Activated naive CD8-positive, alpha-beta T cell (primary cell): ENCODE data around the gene CYTH1.

ENCODE experiments used
- H3K27ac Mint-ChIP-seq: one replicate; pipeline ENCODE4 v1.8.0; 2021; ENCODE audit warnings: mixed read lengths
- H3K27me3 Mint-ChIP-seq: one replicate; pipeline ENCODE4 v1.8.0; 2021; ENCODE audit warnings: mixed read lengths
- H3K36me3 Mint-ChIP-seq: one replicate; pipeline ENCODE4 v1.8.0; 2021; ENCODE audit warnings: mixed read lengths
- H3K4me1 Mint-ChIP-seq: one replicate; pipeline ENCODE4 v1.8.0; 2021; ENCODE audit warnings: low read depth, mixed read lengths
- H3K4me3 Mint-ChIP-seq: one replicate; pipeline ENCODE4 v1.8.0; 2021; ENCODE audit warnings: mild to moderate bottlenecking, mixed read lengths
- H3K9me3 Mint-ChIP-seq: one replicate; pipeline ENCODE4 v1.8.0; 2021; ENCODE audit warnings: low read depth, mixed read lengths

Gene CYTH1

DNA sequence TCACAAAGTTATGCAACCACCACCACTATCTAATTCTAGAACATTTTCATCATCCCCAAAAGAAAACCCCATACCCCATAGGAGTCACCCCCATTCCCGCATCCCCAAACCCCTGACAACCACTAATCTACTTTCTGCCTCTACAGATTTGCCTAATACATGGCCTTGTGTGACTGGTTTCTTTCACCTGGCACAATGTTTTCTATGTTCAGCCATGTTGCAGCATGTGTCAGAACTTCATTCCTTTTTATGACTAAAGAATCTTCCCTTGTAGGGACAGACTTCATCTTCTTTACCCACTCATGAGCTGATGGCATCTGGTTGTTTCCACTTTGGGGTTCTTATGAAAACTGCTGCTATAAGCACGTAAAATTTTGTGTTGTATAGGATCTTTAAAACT lies 34.6 kb downstream of the CYTH1 start:
- Mint-ChIP-seq H3K4me1 (peaks cover 93% of the 10 kb centered on the region), H3K27me3 (no peaks in the 10 kb centered on the region), H3K9me3 (no peaks in the 10 kb centered on the region), H3K4me3 (peak overlapping the region; percentile 80), H3K27ac (peak overlapping the region; percentile 94), H3K36me3 (peaks cover 4% of the 10 kb centered on the region)

DNA sequence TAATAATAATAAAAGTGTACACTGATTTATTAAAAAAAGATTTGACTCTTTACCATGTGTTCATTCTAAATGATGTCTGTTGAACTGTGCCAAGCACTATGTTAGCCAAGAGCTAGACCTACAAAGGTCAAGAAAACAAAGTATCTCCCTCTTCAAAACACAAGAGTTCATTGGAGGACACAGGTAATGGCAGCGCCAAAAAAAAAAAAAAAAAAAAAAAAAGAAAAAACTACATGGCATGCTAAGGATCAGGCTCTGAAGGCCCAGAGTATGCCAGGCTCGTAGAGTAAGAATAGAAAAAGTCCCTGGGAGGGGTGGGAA lies 35.2 kb downstream of the CYTH1 start:
- no peaks in the 10 kb centered on the region for H3K9me3 Mint-ChIP-seq
- no peaks in the 10 kb centered on the region for H3K27me3 Mint-ChIP-seq
- H3K4me1 Mint-ChIP-seq, result peaks cover 93% of the 10 kb centered on the region
- peaks cover 4% of the 10 kb centered on the region for H3K36me3 Mint-ChIP-seq
- H3K27ac Mint-ChIP-seq, result peak overlapping the region; percentile 94
- peak overlapping the region; percentile 80 for H3K4me3 Mint-ChIP-seq

GRCh38 chr17:78746263-78746948 lies 35.7 kb downstream of the CYTH1 start:
- Mint-ChIP-seq H3K36me3 (peaks cover 4% of the 10 kb centered on the region), H3K27me3 (no peaks in the 10 kb centered on the region), H3K9me3 (no peaks in the 10 kb centered on the region), H3K4me1 (peaks cover 93% of the 10 kb centered on the region), H3K27ac (peak overlapping the region; percentile 94), H3K4me3 (peak overlapping the region; percentile 42)

- Mint-ChIP-seq H3K9me3 (no peaks in the 10 kb centered on the region), H3K4me1 (peaks cover 90% of the 10 kb centered on the region), H3K36me3 (peaks cover 3% of the 10 kb centered on the region), H3K4me3 (peak overlapping the region; percentile 64), H3K27ac (peak overlapping the region; percentile 94), H3K27me3 (no peaks in the 10 kb centered on the region)
These were observed 36.5 kb downstream of the CYTH1 start for GRCh38 chr17:78745407-78746088.

GRCh38 chr17:78742901-78743300 lies 39.2 kb downstream of the CYTH1 start:
- peaks cover 94% of the 10 kb centered on the region for H3K4me1 Mint-ChIP-seq

GRCh38 chr17:78741644-78742284 lies 40.3 kb downstream of the CYTH1 start:
- Mint-ChIP-seq H3K4me1 (peaks cover 94% of the 10 kb centered on the region), H3K36me3 (peaks cover 5% of the 10 kb centered on the region), H3K27me3 (no peaks in the 10 kb centered on the region), H3K27ac (peak overlapping the region; percentile 94), H3K4me3 (peak overlapping the region; percentile 63), H3K9me3 (no peaks in the 10 kb centered on the region)

More at GRCh38 chr17:78742901-78743300, 39.2 kb downstream of the CYTH1 start:
- Mint-ChIP-seq H3K36me3 (peaks cover 5% of the 10 kb centered on the region), H3K9me3 (no peaks in the 10 kb centered on the region), H3K4me3 (peak overlapping the region; percentile 30), H3K27ac (peak overlapping the region; percentile 94), H3K27me3 (no peaks in the 10 kb centered on the region)

- Mint-ChIP-seq H3K36me3 (peaks cover 5% of the 10 kb centered on the region), H3K27ac (peak overlapping the region; percentile 99), H3K9me3 (no peaks in the 10 kb centered on the region), H3K27me3 (no peaks in the 10 kb centered on the region), H3K4me3 (peak overlapping the region; percentile 62), H3K4me1 (peaks cover 94% of the 10 kb centered on the region)
These were observed 42.6 kb downstream of the CYTH1 start for GRCh38 chr17:78739331-78739931.

DNA sequence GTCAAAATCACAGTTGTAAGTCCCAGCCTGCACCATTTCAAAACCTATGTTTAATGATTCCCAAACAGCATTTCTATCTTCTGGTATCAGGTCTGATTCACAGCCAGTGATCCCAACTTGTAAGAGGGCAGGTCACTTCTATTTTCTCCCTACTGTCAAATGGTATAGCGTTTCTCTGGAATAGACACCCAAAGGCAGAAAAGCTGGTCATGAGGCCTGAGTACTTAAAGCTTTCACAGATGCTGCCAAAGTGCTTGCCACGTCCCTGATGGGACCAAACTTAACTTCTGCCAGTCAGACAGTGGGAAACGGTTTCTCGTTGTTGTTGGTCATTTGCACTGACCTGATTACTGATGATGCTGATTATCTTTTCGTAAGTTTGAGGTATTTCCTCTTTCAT lies 43.4 kb downstream of the CYTH1 start:
- Mint-ChIP-seq H3K27me3 (no peaks in the 10 kb centered on the region), H3K4me3 (peak overlapping the region; percentile 62), H3K4me1 (peaks cover 91% of the 10 kb centered on the region), H3K27ac (peak overlapping the region; percentile 99), H3K9me3 (no peaks in the 10 kb centered on the region), H3K36me3 (peaks cover 5% of the 10 kb centered on the region)

DNA sequence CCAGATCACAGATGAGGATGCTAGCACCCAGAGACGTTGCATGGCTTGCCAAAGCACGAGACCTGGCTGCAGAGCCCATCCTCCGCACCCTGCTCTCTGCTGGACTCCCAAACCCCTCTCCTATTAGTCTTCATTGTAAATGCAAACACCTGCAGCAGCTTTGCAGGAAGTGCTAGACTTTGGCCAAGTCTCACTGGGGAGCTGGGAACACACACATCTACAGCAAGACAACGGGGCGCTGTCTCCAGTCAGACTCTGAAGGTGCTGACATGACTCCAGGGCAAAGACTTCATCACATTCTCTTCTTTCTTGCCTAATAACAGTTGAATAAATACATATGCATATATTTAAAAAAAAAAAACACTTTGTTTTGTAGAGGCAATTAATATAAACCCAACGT lies 43.8 kb downstream of the CYTH1 start:
- H3K9me3 Mint-ChIP-seq, result no peaks in the 10 kb centered on the region
- H3K27me3 Mint-ChIP-seq, result no peaks in the 10 kb centered on the region
- H3K4me3 Mint-ChIP-seq, result peak overlapping the region; percentile 30
- peaks cover 91% of the 10 kb centered on the region for H3K4me1 Mint-ChIP-seq
- peaks cover 4% of the 10 kb centered on the region for H3K36me3 Mint-ChIP-seq
- H3K27ac Mint-ChIP-seq, result peak overlapping the region; percentile 99

DNA sequence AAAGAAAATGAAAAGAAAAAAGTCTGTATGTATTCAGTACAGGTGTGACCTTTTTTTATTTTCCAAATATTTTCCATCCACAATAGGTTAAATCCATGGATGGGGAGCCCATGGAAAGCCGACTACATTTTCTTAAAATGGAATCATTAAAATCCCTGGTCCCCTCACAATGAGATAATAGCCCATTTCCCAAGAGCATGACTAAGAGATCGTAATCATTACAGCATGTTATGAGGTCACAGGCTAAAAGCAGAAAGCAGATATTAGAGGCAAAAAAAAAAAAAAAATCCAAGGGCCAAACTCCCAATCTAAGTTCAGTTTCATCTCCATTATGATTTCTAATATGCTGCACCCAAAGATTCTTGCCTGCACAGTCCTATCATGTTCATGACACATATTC lies 44.7 kb downstream of the CYTH1 start:
- peaks cover 3% of the 10 kb centered on the region for H3K36me3 Mint-ChIP-seq
- H3K27ac Mint-ChIP-seq, result peak overlapping the region; percentile 99
- H3K4me3 Mint-ChIP-seq, result peak overlapping the region; percentile 98
- H3K27me3 Mint-ChIP-seq, result no peaks in the 10 kb centered on the region
- H3K9me3 Mint-ChIP-seq, result no peaks in the 10 kb centered on the region
- H3K4me1 Mint-ChIP-seq, result peaks cover 91% of the 10 kb centered on the region

GRCh38 chr17:78736526-78737079 lies 45.5 kb downstream of the CYTH1 start:
- peaks cover 91% of the 10 kb centered on the region for H3K4me1 Mint-ChIP-seq
- H3K4me3 Mint-ChIP-seq, result peak overlapping the region; percentile 98
- peaks cover 3% of the 10 kb centered on the region for H3K36me3 Mint-ChIP-seq
- peak overlapping the region; percentile 99 for H3K27ac Mint-ChIP-seq
- H3K9me3 Mint-ChIP-seq, result no peaks in the 10 kb centered on the region
- H3K27me3 Mint-ChIP-seq, result no peaks in the 10 kb centered on the region

GRCh38 chr17:78735832-78736525 lies 46.1 kb downstream of the CYTH1 start:
- Mint-ChIP-seq H3K27me3 (no peaks in the 10 kb centered on the region), H3K27ac (peak overlapping the region; percentile 99), H3K4me1 (peaks cover 92% of the 10 kb centered on the region), H3K36me3 (peaks cover 3% of the 10 kb centered on the region), H3K4me3 (peak overlapping the region; percentile 98), H3K9me3 (no peaks in the 10 kb centered on the region)

- no peaks in the 10 kb centered on the region for H3K9me3 Mint-ChIP-seq
- no peaks in the 10 kb centered on the region for H3K36me3 Mint-ChIP-seq
- H3K27ac Mint-ChIP-seq, result peak overlapping the region; percentile 99
- H3K4me3 Mint-ChIP-seq, result peak overlapping the region; percentile 98
- H3K27me3 Mint-ChIP-seq, result no peaks in the 10 kb centered on the region
- peaks cover 88% of the 10 kb centered on the region for H3K4me1 Mint-ChIP-seq
These were observed 47.1 kb downstream of the CYTH1 start for GRCh38 chr17:78734793-78735641.

DNA sequence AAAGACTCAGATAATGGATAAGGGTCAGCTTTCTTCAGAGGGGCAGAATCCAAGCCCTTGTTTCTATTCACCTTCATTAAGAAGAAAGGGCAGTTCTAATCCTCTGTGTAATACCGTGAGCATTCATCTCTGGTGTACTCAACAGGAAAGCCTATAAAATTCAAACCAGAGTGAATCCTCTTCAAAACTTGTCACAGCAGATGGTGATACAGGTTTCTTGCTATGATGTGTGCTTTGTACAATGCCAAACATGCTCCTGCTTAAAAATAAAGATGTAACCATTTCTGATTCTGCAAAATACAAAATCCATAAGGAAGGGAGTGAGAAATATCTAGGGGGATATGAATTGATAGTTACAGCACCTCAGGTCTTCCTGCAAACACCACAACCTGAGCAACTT lies 49.7 kb downstream of the CYTH1 start:
- Mint-ChIP-seq H3K27ac (peak overlapping the region; percentile 94), H3K4me3 (peak overlapping the region; percentile 60), H3K36me3 (no peaks in the 10 kb centered on the region), H3K4me1 (peaks cover 87% of the 10 kb centered on the region), H3K27me3 (no peaks in the 10 kb centered on the region), H3K9me3 (no peaks in the 10 kb centered on the region)
